Measurements from ENCODE around the gene ATXN7.

DNA sequence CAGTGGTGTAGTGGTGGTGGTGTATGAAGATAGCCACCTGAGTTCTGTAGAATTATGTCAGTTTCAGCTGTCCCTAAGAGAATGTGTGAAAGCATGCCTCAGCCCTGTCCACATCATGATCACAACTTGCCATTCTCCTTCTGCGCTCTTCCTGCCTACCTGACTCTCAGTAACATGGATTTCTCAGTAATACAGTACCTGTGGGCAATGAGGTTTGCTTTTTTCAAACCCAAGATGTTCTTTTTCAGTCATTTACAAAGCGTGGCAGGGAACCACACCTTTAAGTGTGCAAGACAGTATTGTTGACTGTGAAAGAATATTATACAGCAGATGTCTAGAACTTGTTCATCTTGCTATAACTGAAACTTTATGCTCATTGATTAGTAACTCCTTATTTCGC lies 120.7 kb downstream of the ATXN7 start:
- TF ChIP-seq EZH2 (IDR thresholded peaks at IDR 0.05; ENCODE audit: borderline replicate concordance, low read length) = no peak
- TF ChIP-seq, protein P1, sequence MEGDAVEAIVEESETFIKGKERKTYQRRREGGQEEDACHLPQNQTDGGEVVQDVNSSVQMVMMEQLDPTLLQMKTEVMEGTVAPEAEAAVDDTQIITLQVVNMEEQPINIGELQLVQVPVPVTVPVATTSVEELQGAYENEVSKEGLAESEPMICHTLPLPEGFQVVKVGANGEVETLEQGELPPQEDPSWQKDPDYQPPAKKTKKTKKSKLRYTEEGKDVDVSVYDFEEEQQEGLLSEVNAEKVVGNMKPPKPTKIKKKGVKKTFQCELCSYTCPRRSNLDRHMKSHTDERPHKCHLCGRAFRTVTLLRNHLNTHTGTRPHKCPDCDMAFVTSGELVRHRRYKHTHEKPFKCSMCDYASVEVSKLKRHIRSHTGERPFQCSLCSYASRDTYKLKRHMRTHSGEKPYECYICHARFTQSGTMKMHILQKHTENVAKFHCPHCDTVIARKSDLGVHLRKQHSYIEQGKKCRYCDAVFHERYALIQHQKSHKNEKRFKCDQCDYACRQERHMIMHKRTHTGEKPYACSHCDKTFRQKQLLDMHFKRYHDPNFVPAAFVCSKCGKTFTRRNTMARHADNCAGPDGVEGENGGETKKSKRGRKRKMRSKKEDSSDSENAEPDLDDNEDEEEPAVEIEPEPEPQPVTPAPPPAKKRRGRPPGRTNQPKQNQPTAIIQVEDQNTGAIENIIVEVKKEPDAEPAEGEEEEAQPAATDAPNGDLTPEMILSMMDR (conservative IDR thresholded peaks at IDR 0.05 in 1 of 2, IDR thresholded peaks at IDR 0.05 in 1 of 2; ENCODE audit: extremely low read depth in 1 of 2, insufficient read depth in 1 of 2, low read depth in 1 of 2, low read length in 2 of 2) = no peak

All from mammary epithelial cell (primary cell).